Measurements from ENCODE around the gene ONECUT2.

GRCh38 chr18:57529151-57529550, 94.0 kb downstream of the ONECUT2 start:
- TF ChIP-seq CTCF (IDR thresholded peaks at IDR 0.05; ENCODE audit: low read length) (no peak), EZH2 (IDR thresholded peaks at IDR 0.05; ENCODE audit: borderline replicate concordance, low read length) (no peak)

Measured in OCI-LY1 (cell line).